HUES48 (cell line): ENCODE measurements around the gene NTM.

Experiments
- H3K27ac ChIP-seq: one replicate; pipeline ENCODE4 v1.7.0; 2013; ENCODE audit warnings: low read depth, low read length, inconsistent platforms
- H3K27me3 ChIP-seq: 2 replicates; pipeline ENCODE4 v1.6.1; 2013; ENCODE audit warnings: mild to moderate bottlenecking, low read length; ENCODE audit not compliant: control insufficient read depth, insufficient read depth
- H3K36me3 ChIP-seq: 2 replicates; pipeline ENCODE4 v1.6.1; 2013; ENCODE audit warnings: low read length; ENCODE audit not compliant: control insufficient read depth, insufficient read depth
- H3K4me1 ChIP-seq: 2 replicates; pipeline ENCODE4 v1.6.1; 2013; ENCODE audit warnings: mild to moderate bottlenecking, low read length; ENCODE audit not compliant: control insufficient read depth, insufficient read depth
- H3K4me3 ChIP-seq: 2 replicates; pipeline ENCODE4 v1.5.1; 2013; ENCODE audit warnings: mild to moderate bottlenecking, low read depth, low read length
- H3K9ac ChIP-seq: 2 replicates; pipeline ENCODE4 v1.6.1; 2013; ENCODE audit warnings: mild to moderate bottlenecking, low read depth, low read length, moderate library complexity
- H3K9me3 ChIP-seq: 2 replicates; pipeline ENCODE4 v1.6.1; 2013; ENCODE audit warnings: low read length; ENCODE audit not compliant: control insufficient read depth, insufficient read depth

NTM gene

GRCh38 chr11:132103021-132103420 lies 732.6 kb downstream of the NTM start:
- Histone ChIP-seq H3K27ac (no peak overlapping the region), H3K9ac (no peak overlapping the region), H3K27me3 (no peaks in the 10 kb centered on the region), H3K4me1 (peaks cover 24% of the 10 kb centered on the region), H3K36me3 (no peaks in the 10 kb centered on the region), H3K4me3 (no peak overlapping the region), H3K9me3 (no peaks in the 10 kb centered on the region)

- Histone ChIP-seq H3K36me3 (no peaks in the 10 kb centered on the region), H3K9me3 (no peaks in the 10 kb centered on the region), H3K9ac (no peak overlapping the region), H3K4me1 (peaks cover 20% of the 10 kb centered on the region), H3K27me3 (no peaks in the 10 kb centered on the region), H3K4me3 (no peak overlapping the region), H3K27ac (no peak overlapping the region)
Observed at GRCh38 chr11:132106096-132106982, 735.9 kb downstream of the NTM start.

DNA sequence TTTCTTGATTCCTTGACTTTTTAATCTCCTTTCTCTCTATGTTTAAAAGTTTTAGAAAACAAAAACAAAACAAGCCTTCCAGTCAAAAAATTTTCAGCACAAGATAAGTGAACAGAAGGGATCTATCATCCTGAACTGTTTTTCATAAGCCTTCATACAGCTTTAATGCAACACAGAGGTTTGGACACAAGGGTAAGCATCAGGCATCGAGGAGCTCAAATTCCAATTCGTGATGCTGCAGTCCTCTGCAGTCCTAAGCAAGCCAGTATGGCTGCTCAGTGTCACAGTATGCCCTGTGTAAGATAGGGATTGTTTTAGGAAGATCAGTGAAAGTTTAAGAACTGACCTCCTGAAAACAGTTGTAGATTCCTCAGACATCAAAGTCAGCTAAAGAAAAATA lies 740.9 kb downstream of the NTM start:
- H3K9ac ChIP-seq: no peak overlapping the region
- H3K4me1 ChIP-seq: peaks cover 40% of the 10 kb centered on the region
- no peaks in the 10 kb centered on the region for H3K27me3 ChIP-seq
- no peak overlapping the region for H3K4me3 ChIP-seq
- no peaks in the 10 kb centered on the region for H3K9me3 ChIP-seq
- peak overlapping the region; percentile 72 for H3K27ac ChIP-seq
- H3K36me3 ChIP-seq: no peaks in the 10 kb centered on the region

DNA sequence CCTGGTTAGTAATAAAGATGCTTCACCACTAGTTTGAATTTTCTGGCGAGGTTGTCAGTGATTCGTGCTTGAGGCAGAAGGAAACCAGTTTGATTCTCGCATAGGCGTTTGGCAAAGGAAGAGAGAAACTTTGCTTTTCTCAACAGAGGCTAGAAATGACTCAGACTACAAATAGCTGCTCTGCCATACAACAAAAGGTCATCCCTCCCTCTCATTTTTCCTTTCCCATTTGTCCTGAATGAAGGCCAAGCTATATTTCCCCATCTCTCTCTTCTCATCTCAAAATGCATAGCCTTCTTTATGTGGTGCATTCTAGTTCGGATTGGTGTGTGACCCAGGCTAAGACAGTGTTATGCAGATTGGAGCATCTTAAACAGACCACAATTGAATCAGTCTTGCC lies 741.4 kb downstream of the NTM start:
- H3K9me3 ChIP-seq: no peaks in the 10 kb centered on the region
- H3K36me3 ChIP-seq: no peaks in the 10 kb centered on the region
- no peak overlapping the region for H3K4me3 ChIP-seq
- H3K27me3 ChIP-seq: no peaks in the 10 kb centered on the region
- H3K4me1 ChIP-seq: peaks cover 45% of the 10 kb centered on the region
- H3K27ac ChIP-seq: peak overlapping the region; percentile 72
- H3K9ac ChIP-seq: no peak overlapping the region

- H3K9ac ChIP-seq: no peak overlapping the region
- peak overlapping the region; percentile 72 for H3K27ac ChIP-seq
- peaks cover 50% of the 10 kb centered on the region for H3K4me1 ChIP-seq
- no peaks in the 10 kb centered on the region for H3K36me3 ChIP-seq
- H3K9me3 ChIP-seq: no peaks in the 10 kb centered on the region
- no peak overlapping the region for H3K4me3 ChIP-seq
- H3K27me3 ChIP-seq: no peaks in the 10 kb centered on the region
Observed at GRCh38 chr11:132112846-132113245, 742.4 kb downstream of the NTM start.

DNA sequence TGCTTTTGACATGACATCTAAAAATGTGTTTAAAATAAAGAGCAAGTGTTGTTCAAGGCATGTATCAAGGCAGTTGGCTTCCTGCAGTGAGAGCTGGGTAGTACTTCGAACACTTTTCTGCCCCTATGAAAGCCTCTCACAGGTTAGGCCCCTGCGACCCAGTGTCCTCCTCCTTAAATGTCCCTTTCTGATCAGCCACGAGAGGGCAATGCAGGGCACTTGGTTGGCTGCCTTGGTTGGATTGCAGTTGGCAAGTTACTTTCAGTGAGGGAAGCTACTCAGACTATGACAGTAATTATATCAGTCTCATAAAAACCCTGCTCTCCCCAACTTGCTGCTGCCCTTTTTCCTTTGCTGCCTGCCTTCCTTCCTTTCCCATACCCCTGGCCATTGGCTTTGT lies 743.8 kb downstream of the NTM start:
- Histone ChIP-seq H3K4me1 (peaks cover 50% of the 10 kb centered on the region), H3K9ac (no peak overlapping the region), H3K4me3 (no peak overlapping the region), H3K27me3 (no peaks in the 10 kb centered on the region), H3K27ac (no peak overlapping the region), H3K9me3 (no peaks in the 10 kb centered on the region), H3K36me3 (no peaks in the 10 kb centered on the region)

DNA sequence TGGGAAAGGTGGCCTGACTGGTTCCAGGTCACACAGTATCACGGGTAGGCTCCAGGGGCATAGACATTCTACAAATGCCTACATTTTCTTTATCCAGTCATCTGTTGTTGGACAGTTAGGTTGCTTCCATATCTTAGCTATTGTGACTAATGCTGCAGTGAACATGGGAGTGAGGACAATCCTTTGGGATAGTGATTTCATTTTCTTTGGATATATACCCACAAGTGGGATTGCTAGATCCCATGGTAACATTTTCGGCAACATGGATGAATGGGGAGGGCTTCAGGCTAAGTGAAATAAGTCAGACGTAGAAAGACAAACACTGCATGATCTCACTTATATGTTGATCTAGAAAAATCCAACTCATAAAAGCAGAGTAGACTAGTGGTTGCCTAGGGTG lies 744.3 kb downstream of the NTM start:
- no peak overlapping the region for H3K4me3 ChIP-seq
- no peaks in the 10 kb centered on the region for H3K36me3 ChIP-seq
- no peaks in the 10 kb centered on the region for H3K9me3 ChIP-seq
- H3K9ac ChIP-seq: no peak overlapping the region
- H3K27ac ChIP-seq: peak overlapping the region; percentile 84
- peaks cover 53% of the 10 kb centered on the region for H3K4me1 ChIP-seq
- no peaks in the 10 kb centered on the region for H3K27me3 ChIP-seq

DNA sequence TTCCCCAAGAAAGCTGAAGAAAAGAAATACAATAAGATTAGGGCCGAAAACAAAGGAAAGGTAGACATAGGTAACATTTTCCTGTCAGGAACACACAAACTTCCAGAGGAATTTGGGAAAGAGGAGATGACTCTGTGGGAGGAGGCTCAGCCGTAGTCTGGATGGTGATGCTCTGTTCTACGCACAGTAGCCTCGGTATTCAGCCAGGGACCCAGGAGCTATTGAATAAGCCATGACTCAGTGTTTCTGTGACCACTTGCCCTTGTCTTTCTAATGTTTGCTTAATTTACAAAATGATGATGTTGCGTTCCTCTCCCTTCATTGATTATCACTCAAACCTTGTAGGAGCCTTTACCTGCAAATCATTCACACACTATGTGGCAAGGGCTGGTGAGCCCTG lies 745.0 kb downstream of the NTM start:
- no peaks in the 10 kb centered on the region for H3K9me3 ChIP-seq
- peaks cover 57% of the 10 kb centered on the region for H3K4me1 ChIP-seq
- peak overlapping the region; percentile 84 for H3K27ac ChIP-seq
- H3K4me3 ChIP-seq: no peak overlapping the region
- no peak overlapping the region for H3K9ac ChIP-seq
- H3K36me3 ChIP-seq: no peaks in the 10 kb centered on the region
- H3K27me3 ChIP-seq: no peaks in the 10 kb centered on the region

DNA sequence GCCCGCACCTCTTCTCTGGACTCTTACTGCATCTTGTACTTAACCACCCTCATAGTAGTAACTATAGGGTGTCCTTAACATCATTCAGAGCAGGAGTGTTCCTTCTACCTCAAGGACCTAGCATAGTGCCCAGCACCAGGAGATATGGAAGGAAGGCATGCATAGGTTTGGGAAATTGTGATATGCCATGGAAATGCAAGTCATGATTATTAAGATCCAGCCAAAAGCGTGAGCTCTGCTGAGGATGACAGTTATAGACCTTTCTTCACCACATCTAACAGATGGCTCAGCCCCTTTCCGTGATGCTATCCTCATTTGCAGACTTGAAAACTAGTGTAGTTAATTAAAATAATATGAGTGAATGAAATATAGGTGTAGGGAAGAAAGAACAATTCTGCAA lies 746.1 kb downstream of the NTM start:
- no peaks in the 10 kb centered on the region for H3K36me3 ChIP-seq

GRCh38 chr11:132118661-132119060 lies 748.2 kb downstream of the NTM start:
- Histone ChIP-seq H3K4me1 (peaks cover 64% of the 10 kb centered on the region), H3K27me3 (no peaks in the 10 kb centered on the region), H3K27ac (no peak overlapping the region), H3K4me3 (no peak overlapping the region), H3K36me3 (no peaks in the 10 kb centered on the region), H3K9ac (no peak overlapping the region), H3K9me3 (no peaks in the 10 kb centered on the region)

More for the DNA sequence above, 746.1 kb downstream of the NTM start:
- no peaks in the 10 kb centered on the region for H3K9me3 ChIP-seq
- peaks cover 64% of the 10 kb centered on the region for H3K4me1 ChIP-seq
- H3K9ac ChIP-seq: no peak overlapping the region
- no peaks in the 10 kb centered on the region for H3K27me3 ChIP-seq
- H3K4me3 ChIP-seq: no peak overlapping the region
- H3K27ac ChIP-seq: peak overlapping the region; percentile 84

DNA sequence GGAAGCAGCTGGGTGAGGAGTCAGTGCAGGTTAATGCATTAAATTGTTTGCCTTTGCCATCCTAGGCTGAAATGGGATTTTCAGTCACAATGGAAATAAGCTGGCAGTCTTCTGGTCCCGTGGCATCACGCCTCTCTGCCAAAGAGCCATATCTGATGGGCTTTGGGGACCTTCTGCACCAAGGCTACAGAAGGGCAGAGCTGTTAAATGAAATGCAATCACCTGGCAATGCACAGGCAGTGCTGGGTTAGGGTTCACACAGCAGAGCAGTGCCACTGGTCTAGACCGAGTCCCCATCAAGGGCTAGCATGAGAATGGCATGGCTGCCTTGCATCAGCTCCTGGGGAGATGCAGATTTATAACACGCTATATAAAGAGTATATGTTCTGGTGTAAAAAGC lies 749.2 kb downstream of the NTM start:
- Histone ChIP-seq H3K27ac (no peak overlapping the region), H3K4me3 (no peak overlapping the region), H3K9me3 (no peaks in the 10 kb centered on the region), H3K36me3 (no peaks in the 10 kb centered on the region), H3K9ac (no peak overlapping the region), H3K4me1 (peaks cover 65% of the 10 kb centered on the region), H3K27me3 (no peaks in the 10 kb centered on the region)
